ENCODE data around the gene REL.
"Not testable (repeated sequence)": the region's sequence is repeated elsewhere in the genome, so short reads cannot be mapped to it uniquely, and the experiment has no call there.

REL gene

DNA sequence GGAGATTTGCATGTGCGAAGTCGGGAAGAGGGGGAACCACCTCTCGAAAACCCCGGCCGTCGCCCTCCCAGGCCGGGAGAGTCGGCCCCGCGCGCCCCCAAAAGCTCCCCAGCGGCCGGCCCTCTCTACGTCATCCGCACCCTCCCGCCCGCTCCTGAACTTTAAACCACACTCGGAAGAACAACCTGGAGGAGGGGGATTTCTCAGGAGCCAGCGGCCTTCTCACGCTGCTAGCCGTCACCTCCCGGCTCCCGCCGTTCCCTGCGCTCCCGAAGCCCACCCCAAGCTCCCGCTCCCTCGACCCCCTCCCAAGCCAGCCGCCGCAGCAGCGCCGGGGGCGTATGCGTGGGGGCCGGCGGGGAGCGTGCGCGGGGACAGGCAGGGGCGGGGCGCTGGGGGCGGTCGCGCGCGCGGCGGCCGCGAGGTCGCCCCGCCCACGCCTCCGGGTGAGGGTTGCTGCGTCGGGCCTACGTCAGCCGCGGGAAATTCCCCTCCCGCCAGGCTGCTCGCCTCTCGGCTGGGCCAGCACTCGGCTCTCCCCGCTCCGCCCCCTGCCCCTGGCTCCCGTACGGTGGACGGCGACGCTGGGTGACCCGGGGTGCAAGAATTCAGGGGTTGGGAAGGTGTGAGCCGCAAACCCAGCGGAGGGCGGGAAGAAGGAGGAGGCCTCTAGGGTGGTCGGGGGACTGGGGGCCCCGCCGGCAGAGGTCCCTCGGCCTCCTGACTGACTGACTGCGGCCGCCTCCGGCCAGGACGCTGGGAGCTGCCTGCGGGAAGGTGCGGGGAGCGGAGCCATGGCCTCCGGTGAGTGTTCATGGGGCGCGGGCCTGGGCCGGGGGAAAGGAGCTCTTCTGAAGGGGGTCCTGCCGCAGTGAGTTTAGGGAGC, at the start of gene REL:
Gene REL, plus strand, starts transcription at position 528 of the 886 bp plus-strand sequence. Its CDS starts 267 bp downstream, at position 795.
- peak; percentile 95 for DNase-seq (ENCODE audit: low spot score)

DNA sequence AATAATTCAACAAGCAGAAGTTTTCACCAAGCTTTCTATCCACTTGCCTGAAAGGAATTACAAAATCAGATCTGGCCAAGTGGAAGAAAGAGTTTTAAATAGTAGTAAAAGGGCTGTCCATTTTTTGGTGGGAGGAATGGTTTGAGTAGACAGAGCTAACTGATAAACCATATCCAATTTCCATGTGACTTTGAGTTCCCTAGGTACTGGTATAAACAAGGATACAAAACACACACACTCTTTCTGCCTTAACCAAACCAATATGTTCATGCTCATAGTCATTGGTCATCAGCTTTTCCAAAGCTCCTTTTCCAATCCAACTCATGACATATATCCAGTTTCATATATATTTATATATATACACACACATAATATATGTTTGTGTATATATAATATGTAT, 49.5 kb upstream of the REL start:
- DNase-seq (ENCODE audit: low spot score): no peak

DNA sequence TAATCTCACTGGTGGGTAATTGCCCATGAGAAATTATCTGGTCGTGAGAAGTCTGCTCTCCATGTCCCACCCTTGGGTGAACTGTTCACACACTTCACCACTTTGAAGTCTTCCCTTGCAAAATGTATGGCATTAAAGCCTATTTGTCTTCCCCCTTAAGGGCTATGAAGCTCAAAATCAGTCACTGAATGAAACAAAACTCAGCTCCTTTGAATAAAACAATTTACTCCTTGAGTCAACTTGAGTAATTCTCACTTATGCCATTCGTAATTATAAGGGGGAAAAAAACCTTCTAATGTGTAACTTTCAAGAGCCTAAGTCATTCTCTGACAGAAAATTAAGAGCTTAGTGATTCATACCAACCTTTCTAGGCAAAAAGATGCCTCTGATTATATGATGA, 48.8 kb upstream of the REL start:
- no peak for DNase-seq (ENCODE audit: low spot score)

DNA sequence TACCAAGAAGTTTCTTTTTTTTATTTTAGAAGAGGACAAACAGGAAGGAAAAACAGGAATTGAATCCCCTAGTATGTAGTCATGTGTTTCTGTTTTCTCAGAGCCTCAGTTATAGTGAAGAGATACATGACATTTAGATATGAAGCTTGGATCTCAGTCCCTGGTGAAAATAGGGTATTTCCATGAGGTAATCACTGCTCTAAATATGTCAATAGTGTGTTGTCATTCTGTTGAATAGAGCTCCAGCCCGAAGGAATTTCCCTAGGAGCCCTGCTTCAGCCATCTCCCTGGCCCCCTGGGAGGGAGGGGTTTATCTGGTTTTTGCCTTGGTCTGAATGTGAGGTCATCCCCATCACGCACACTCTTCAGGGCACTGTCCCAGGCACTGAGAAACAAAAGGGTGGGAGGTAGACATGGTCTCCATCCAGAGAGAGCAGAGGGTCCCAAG, 47.1 kb upstream of the REL start:
- DNase-seq (ENCODE audit: low spot score): no peak

DNA sequence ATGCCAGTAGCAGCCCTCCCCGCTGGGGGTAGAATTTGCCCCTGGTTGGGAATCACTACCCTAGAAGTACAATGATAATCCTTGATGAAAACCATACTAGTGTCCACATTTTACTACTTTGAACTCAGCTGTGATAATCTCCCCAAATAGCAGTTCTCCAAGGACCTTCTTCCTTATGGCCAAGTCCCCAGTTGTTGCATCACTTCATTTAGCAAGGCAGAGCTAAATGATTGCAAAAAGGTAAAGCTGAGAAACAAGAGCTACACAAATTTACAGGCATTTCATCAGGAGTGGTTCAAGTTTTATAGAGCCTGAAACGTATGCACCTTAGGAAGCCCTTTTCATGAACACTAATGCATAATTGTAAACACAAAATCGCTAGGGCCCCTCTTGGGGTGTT, 44.9 kb upstream of the REL start:
- DNase-seq (ENCODE audit: low spot score): no peak

DNA sequence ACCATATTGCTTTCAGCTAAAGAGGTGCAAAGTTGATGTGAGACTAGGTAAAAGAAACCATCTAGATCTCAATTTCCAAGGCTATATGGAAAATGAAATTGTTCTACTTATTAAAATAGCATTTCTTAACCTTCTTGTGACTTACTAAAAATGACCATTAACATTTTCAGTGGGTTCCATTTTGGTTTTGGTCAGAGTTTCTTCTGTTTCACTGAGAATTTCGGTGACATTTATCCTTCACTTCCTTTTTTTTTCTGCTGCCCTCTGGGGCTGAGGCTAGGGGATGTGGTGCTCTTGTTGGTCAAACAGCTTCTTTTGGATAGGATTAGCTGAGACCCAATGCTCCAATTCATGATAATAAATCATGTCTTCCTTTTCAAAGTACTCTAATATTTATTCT, 44.3 kb upstream of the REL start:
- DNase-seq (ENCODE audit: low spot score): no peak

DNA sequence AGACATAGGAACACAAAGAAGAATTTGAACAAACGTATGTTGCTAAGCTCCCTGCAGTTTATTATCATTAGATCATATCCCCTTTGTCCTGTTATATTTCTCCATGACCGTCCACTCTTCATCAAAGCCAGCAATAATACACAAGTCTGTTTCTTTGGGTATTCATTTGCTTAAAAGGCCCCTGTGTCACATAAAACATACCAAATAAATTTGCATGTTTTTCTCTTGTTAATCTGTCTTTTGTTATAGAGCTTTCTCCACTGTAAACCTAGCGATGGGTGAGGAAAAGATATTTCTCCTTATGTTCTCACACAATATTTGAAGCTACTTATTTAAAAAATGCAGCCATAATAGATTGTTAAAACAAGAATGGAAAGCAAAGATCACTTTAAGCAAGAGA, 42.9 kb upstream of the REL start:
- no peak for DNase-seq (ENCODE audit: low spot score)

DNA sequence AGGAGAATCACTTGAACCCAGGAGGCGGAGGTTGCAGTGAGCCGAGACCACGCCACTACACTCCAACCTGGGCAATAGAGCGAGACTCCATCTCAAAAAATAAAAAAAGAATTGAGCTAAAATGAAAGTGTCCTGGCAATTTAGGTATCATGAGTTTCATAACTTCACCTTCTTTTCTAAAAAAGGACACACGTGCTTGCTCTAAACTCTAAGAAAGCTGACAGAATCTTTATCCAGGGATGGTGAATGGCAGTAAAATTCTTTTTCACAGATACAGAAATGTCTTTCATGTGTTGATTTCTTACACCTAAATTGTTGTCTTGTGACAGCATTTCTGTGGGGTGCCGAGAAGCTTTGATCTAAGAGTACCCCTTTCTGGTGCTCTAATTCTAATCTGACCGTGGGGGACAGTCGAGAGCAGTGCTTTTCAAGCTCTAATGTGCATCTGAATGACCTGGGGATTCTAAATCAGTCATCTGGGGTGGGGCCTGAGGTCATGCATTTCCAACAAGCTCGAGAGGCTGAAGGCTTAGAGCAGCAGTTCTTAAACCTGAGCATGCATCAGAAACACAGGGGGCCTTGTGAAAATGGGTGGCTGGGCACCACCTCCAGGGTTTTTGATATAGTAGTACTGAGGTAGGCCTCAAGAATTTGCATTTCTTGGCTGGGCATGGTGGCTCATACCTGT, 42.1 kb upstream of the REL start:
- no peak for DNase-seq (ENCODE audit: low spot score)

DNA sequence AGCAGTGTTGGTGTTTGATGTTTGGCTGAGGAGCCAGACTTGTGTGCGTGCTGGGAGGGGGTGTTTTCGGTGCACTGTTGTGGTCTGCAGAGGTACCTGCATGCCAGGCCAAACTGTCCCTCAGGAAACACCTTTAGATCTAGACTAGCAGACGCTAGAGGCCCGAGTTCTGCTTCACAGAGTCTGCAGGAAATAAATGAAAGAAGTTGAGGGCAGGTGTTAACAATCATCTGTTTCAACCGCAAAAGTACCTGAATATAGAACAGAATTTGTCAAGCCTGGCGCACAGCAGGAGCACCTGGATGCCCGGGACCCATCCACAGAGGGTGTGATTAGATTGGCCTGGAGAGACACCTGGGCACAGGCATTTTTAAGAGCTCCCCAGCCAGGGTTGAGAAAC, 40.5 kb upstream of the REL start:
- DNase-seq (ENCODE audit: low spot score): no peak

DNA sequence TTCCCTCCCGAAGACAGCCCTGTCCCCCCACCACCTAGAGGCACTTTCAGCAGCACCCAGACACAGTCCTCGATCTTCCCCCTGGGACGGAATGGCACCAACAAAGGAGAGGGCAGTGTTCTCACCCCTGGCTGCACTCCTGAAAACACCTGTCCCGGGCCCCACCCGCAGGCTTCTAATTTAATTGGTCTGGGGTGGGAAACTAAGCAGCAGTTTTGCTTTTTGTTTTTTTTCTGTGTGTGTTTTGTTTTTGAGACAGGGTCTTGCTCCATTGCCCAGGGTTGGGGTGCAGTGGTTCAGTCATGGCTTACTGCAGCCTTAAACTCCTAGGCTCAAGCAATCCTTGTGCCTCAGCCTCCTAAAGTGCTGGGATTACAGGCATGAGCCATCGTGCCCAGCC, 38.4 kb upstream of the REL start:
- no peak for DNase-seq (ENCODE audit: low spot score)

DNA sequence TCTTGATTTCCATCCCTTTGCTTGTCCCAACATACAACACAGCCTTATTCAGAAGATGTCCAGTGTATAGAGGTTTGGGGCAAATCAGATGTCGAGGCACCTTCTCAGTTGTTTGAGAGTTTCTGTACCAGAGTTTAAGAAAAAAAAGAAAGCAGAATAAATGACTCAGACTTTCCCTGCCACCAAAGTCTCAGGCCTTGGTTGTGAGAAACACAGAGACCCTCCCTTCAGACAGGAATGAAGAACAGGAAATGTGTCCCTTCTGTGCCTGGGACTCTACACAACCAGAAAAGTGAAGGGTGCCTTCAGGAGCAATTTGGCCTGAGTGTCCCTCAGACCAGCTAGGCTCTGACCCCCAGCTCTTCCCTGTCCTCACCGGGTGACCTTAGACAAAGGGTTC, 37.3 kb upstream of the REL start:
- DNase-seq (ENCODE audit: low spot score): no peak

DNA sequence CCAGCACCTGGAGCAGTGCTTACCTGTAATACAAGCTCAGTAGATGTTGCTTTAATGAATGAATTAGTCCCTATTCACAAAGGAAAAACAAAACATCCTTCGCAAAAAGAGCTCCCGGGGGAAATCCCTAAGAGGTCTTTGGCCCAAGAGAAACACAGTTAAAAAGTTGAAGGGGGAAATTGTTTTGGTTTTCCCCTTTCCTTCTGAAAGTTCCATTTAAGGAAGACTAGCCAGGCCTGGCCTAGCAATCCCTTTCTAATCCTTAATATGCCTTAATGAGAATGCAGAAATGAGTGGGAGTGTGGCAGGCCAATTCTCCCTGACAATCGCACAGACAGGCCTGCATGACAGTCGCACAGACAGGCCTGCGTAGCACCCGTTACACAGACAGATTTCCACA, 33.5 kb upstream of the REL start:
- no peak for DNase-seq (ENCODE audit: low spot score)

DNA sequence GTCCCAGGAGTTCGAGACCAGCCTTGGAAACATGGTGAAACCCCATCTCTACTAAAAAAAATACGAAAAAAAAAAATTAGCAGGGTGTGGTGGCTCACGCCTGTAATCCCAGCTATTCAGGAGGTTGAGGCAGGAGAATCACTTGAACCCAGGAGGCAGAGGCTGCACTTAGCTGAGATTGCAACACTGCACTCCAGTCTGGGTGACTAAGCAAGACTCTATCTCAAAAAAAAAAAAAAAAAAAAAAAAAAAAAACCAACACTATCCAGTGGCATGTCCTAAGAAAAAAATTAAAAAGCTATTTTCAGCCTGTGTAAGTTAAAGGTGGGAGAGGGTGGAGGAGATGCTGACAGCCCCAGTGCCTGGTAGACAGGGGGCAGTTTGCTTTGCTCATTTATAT, 32.2 kb upstream of the REL start:
- DNase-seq (ENCODE audit: low spot score): no peak

DNA sequence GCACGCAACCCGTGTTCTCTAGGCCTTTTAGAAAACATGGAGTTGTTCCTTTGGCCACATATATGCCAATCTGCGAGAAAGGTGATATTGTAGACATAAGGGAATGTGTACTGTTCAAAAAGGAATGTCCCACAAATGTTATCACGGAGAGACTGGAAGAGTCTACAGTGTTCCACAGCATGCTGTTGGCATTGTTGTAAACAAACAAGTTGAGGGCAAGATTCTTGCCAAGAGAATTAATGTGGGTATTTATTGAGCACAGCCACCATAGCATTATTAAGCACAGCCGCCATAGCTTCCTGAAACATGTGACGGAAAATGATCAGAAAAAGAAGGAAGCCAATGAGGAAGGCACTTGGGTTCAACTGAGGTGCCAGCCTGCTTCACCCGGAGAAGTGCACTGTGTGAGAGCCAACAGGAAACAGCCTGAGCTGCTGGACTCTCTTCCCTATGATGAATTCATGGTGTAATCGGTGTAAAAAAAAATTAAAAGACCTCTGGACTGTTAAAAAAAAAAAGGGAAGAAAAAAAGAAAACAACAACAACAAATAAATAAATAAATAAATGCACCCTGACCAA, 29.0 kb upstream of the REL start:
- peak; percentile 39 for DNase-seq (ENCODE audit: low spot score)

DNA sequence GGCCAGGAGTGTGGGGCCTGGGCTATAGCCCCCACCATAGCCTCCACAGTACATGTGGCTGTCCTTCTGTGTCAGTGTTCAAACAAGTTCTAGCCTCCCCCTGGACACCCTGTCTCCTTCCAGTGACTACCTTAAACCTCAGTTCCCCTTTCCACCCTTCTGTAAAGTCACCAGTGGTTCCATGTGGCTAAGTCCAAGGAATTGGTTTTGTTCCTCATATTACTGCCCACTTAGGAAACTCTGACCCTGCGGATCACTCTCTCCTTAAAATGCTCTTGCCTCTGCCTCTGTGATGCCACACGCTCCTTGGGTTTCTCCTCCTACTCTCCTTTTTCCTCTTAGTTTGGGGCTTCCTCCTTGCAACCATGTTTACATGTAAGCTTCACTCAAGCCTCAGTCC, 27.8 kb upstream of the REL start:
- DNase-seq (ENCODE audit: low spot score): no peak

DNA sequence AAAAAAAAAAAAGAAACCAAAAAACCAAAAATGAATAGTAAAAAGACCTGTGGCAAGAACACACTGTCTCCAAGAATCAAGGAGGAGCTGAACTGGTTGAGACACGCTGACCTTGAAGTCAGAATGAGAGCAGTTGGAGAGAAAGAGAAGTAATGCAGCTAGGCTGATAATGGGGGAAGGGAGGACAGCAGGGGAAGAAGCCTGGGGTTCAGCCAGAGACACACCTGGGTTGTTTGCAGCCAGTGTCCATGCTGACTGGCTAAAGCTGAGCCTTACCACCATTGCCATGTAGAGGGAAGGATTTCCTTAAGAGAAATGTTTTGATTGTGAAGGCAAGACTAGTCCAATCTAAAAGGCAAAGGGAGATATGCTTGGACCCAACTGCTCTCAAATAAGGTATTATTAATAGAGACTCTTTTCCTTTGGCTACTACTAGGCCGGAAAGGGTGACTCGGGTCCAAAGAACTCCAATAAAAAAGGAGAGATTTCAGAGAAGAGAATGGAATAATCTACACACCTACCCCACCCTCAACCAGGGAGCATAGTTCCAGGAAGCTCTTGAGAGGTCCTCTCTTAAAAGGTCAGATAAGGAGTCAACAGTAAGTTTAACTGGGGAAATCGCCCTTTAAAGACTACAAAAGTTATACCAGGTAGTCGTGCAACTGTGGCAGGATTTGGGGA, 25.2 kb upstream of the REL start:
- no peak for DNase-seq (ENCODE audit: low spot score)

DNA sequence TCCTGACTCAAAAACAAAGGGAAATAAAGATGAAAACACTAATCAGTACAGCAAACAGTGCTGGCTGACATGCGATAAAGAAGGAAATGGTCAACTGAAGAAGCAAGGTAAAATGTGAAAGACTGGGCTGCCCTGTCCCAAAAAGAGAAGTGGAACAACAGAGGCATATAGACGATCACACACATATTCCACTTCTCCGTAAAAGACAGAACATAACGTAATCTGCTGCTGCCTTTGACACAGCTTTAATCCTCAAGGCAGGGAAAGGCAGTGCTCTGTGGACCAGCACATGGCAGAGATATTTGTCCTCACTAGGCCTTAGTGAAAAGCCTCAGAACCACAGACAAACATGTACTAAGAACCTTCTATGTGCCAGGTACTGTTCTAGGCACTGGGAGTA, 24.3 kb upstream of the REL start:
- peak; percentile 18 for DNase-seq (ENCODE audit: low spot score)

DNA sequence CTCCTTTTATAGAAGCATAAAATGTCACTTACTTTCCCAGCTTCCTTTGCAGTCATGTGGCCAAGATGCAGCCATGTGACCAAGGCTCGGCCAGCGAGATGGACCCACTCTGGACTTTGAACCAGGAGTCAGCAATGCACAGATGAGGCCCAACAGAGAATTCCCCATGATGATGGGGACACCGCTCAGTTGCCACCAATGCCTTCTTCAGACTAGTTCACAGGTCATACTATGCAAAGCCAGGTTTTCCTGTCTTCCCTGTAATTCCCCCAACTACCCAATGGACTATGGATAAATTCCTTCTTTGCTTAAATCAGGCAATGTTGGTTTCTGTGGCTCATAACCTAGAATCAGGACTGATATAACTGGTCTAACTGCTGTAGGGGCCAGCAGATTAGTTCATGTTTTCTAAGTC, 22.5 kb upstream of the REL start:
- DNase-seq (ENCODE audit: low spot score): no peak

DNA sequence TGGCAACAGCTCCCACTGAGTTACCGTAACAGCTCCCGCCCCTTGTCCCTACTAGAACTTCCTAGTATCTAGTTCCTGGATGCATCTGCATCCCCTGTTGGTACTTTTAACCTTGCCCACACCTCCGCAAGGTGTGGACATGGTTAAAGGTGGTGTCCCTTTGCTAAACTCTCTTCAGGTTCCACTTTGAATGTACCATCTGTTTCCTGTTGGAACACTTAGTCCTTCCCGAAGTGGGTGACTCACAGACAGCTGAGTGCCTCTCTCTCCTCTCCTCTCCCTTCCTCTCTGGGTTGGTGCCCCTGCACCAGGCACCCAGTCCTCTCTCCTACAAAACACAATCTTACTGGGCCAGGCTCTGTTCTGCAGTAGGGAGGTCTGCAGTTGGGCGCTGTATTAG, 19.6 kb upstream of the REL start:
- no peak for DNase-seq (ENCODE audit: low spot score)

DNA sequence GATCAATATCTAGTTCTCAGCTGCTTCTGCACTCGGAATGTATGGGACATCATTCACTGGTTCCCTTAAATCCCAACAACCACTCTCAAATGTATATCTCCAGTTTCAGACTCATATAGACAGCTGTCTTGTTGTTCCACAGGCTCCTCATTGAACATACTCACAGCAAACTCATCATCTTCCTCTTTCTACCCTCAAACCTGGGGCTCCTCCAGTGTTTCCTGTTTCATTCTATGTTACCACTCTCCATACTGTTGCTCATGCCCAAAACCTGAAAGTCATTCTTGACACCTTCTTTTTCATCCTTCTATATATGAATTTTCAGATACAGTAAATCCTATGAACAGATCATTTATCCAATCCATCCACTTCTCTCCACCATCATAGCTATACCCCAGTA, 18.7 kb upstream of the REL start:
- DNase-seq (ENCODE audit: low spot score): no peak

DNA sequence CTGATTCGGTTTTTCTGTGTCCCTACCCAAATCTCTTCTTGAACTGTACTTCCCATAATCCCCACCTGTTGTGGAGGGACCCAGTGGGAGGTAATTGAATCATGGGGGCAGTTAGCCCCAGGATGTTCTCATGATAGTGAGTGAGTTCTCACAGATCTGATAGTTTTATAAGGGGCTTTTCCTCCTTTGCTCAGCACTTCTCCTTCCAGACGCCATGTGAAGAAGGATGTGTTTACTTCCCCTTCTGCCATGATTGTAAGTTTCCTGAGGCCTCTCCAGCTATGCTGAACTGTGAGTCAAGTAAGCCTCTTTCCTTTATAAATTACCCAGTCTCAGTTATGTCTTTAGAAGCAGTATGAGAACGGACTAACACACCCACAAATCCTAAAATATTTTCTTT, 16.0 kb upstream of the REL start:
- not testable (repeated sequence) for DNase-seq (ENCODE audit: low spot score)

DNA sequence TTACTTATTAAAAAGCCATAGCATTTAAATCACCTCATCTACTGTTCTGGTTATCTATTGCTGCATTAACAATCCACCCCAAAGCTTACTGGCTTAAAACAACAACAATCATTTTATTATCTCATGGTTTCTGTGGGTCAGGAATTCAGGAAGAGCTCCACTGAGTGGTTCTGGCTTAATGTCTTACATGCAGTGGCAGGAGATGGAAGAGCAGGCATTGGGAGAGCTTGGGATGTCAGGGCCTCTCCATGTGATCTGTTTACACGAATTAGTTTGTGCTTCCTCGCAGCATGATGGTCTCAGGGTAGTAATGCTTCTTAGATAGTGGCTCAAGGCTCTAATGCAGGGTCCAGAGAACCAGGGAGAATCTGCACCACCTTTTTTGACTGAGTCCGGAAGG, 14.4 kb upstream of the REL start:
- no peak for DNase-seq (ENCODE audit: low spot score)

DNA sequence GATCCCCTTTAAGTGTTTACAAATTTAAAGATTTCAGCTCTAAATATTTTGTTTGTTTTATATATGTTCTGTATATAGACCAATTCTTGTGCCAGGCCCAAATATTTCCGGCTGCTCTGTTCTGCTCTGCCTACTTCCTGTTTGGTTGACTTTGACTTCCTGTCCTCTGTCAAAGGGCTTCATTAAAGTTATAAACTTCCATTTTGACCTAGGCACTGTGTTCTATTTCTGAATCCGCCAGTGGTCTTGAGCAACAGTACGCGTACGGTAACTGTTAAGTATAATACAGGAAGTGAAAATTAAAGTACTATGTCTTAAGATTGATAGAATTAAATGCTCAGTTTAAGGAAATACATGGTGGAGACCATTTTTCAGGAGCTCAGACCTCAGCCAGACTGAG, 13.5 kb upstream of the REL start:
- peak; percentile 49 for DNase-seq (ENCODE audit: low spot score)

All from Ammon's horn (tissue), 1 donor.